HEK293 (cell line): Measurements from ENCODE around the gene FAM89A.

ENCODE experiments used
- CTCF ChIA-PET: fragments of 350-600 bp; formaldehyde crosslinking; extraction: SDS; loops from one replicate; lab custom pipeline; 2021; ENCODE audit warnings: antibody characterized with exemption; lab: Yijun Ruan, JAX
- POLR2A ChIA-PET: fragments of 300-600 bp; formaldehyde crosslinking; extraction: SDS; loops from one replicate; lab custom pipeline; 2020; ENCODE audit warnings: antibody characterized with exemption, inconsistent platforms; lab: Yijun Ruan, JAX
- H3K27ac ChIP-seq: fragments of 200-500 bp; sonication (Bioruptor generic); 2 replicates; pipeline ENCODE4 v1.5.1; 2014; ENCODE audit warnings: low read depth, low read length, control low read depth, inconsistent platforms; ENCODE audit errors: extremely low read depth
- H3K36me3 ChIP-seq, 2 experiments: fragments of 200-500 bp in 1 of 2; sonication (Bioruptor generic) in 1 of 2; 1 replicate in 1 of 2; 2 replicates in 1 of 2; pipeline ENCODE4 v1.5.1; 2014 to 2017; ENCODE audit warnings: inconsistent platforms in 2 of 2, low read length in 2 of 2; ENCODE audit not compliant: control insufficient read depth in 2 of 2, insufficient read depth in 1 of 2
- H3K4me1 ChIP-seq: fragments of 200-500 bp; sonication (Bioruptor generic); 2 replicates; pipeline ENCODE4 v1.5.1; 2014; ENCODE audit warnings: mild to moderate bottlenecking, low read length, inconsistent platforms; ENCODE audit not compliant: control insufficient read depth, insufficient read depth
- H3K4me3 ChIP-seq: 2 replicates; pipeline ENCODE4 v1.5.1; 2011; ENCODE audit warnings: low read depth, mild to moderate bottlenecking, control low read depth, low read length, moderate library complexity
- H3K9me3 ChIP-seq: fragments of 200-500 bp; sonication (Bioruptor generic); 2 replicates; pipeline ENCODE4 v1.5.1; 2014; ENCODE audit warnings: low read depth, low read length, inconsistent platforms; ENCODE audit not compliant: control insufficient read depth, insufficient read depth
- BCL6B ChIP-seq: fragments of 450-650 bp; formaldehyde crosslinking; IDR thresholded peaks from 2 replicates; pipeline ENCODE4 v1.5.1; 2017; ENCODE audit warnings: missing biosample characterization, missing genetic modification characterization
- KLF17 ChIP-seq: fragments of 450-650 bp; formaldehyde crosslinking; IDR thresholded peaks from 2 replicates; pipeline ENCODE4 v1.5.1; 2016; ENCODE audit warnings: missing biosample characterization, missing genetic modification characterization
- REPIN1 ChIP-seq: fragments of 450-650 bp; formaldehyde crosslinking; IDR thresholded peaks from 2 replicates; pipeline ENCODE4 v1.5.1; 2017; ENCODE audit warnings: missing biosample characterization, missing genetic modification characterization, low read depth
- SCRT2 ChIP-seq: fragments of 450-650 bp; formaldehyde crosslinking; IDR thresholded peaks from 2 replicates; pipeline ENCODE4 v1.5.1; 2016; ENCODE audit warnings: missing biosample characterization, missing genetic modification characterization
- TRIM28 ChIP-seq: IDR thresholded peaks from 2 replicates; pipeline ENCODE4 v1.6.1; 2011; ENCODE audit warnings: low read length, control low read depth, borderline replicate concordance
- YY1 ChIP-seq: fragments of 450-650 bp; formaldehyde crosslinking; IDR thresholded peaks from 2 replicates; pipeline ENCODE4 v1.5.1; 2018; ENCODE audit warnings: missing biosample characterization, missing genetic modification characterization
- ZBTB1 ChIP-seq: fragments of 450-650 bp; formaldehyde crosslinking; IDR thresholded peaks from 2 replicates; pipeline ENCODE4 v1.5.1; 2016; ENCODE audit warnings: missing biosample characterization, missing genetic modification characterization
- ZFHX2 ChIP-seq: fragments of 450-650 bp; formaldehyde crosslinking; conservative IDR thresholded peaks from 2 replicates; pipeline ENCODE4 v1.5.1; 2016; ENCODE audit warnings: missing biosample characterization, missing genetic modification characterization
- ZNF133 ChIP-seq: fragments of 450-650 bp; formaldehyde crosslinking; IDR thresholded peaks from 2 replicates; pipeline ENCODE4 v1.5.1; 2016; ENCODE audit warnings: missing biosample characterization, missing genetic modification characterization
- ZNF140 ChIP-seq: fragments of 450-650 bp; formaldehyde crosslinking; IDR thresholded peaks from 2 replicates; pipeline ENCODE4 v1.5.1; 2016; ENCODE audit warnings: missing biosample characterization, missing genetic modification characterization
- ZNF214 ChIP-seq: fragments of 450-650 bp; formaldehyde crosslinking; IDR thresholded peaks from 2 replicates; pipeline ENCODE4 v1.5.1; 2017; ENCODE audit warnings: missing biosample characterization, mild to moderate bottlenecking, missing genetic modification characterization, borderline replicate concordance
- ZNF221 ChIP-seq: fragments of 450-650 bp; formaldehyde crosslinking; IDR thresholded peaks from 2 replicates; pipeline ENCODE4 v1.5.1; 2017; ENCODE audit warnings: missing biosample characterization, missing genetic modification characterization, borderline replicate concordance
- ZNF350 ChIP-seq: fragments of 450-650 bp; formaldehyde crosslinking; IDR thresholded peaks from 2 replicates; pipeline ENCODE4 v1.5.0; 2017; ENCODE audit warnings: missing biosample characterization, mild to moderate bottlenecking, missing genetic modification characterization
- ZNF501 ChIP-seq: fragments of 450-650 bp; formaldehyde crosslinking; IDR thresholded peaks from 2 replicates; pipeline ENCODE4 v1.5.1; 2016; ENCODE audit warnings: missing biosample characterization, missing genetic modification characterization
- ZNF518A ChIP-seq: fragments of 450-650 bp; formaldehyde crosslinking; conservative IDR thresholded peaks from 2 replicates; pipeline ENCODE4 v1.5.1; 2016; ENCODE audit warnings: low read depth, missing biosample characterization, missing genetic modification characterization
- ZNF548 ChIP-seq: fragments of 450-650 bp; formaldehyde crosslinking; IDR thresholded peaks from 2 replicates; pipeline ENCODE4 v1.5.1; 2016; ENCODE audit warnings: missing biosample characterization, missing genetic modification characterization
- ZNF664 ChIP-seq: fragments of 450-650 bp; formaldehyde crosslinking; IDR thresholded peaks from 2 replicates; pipeline ENCODE4 v1.5.1; 2016; ENCODE audit warnings: missing biosample characterization, missing genetic modification characterization
- ZNF704 ChIP-seq: fragments of 450-650 bp; formaldehyde crosslinking; IDR thresholded peaks from 2 replicates; pipeline ENCODE4 v1.5.1; 2016; ENCODE audit warnings: missing biosample characterization, missing genetic modification characterization
- ZNF792 ChIP-seq: fragments of 450-650 bp; formaldehyde crosslinking; IDR thresholded peaks from 2 replicates; pipeline ENCODE4 v1.5.1; 2016; ENCODE audit warnings: missing biosample characterization, missing genetic modification characterization
- ZXDB ChIP-seq: fragments of 450-650 bp; formaldehyde crosslinking; IDR thresholded peaks from 2 replicates; pipeline ENCODE4 v1.5.1; 2016; ENCODE audit warnings: missing biosample characterization, missing genetic modification characterization

FAM89A gene

GRCh38 chr1:231028682-231029081 lies 11.4 kb downstream of the FAM89A start (continued):
- TF ChIP-seq BCL6B (tag by site-specific recombination) (no peak), ZNF133 (tag by site-specific recombination) (no peak), REPIN1 (tag by site-specific recombination) (no peak)

- TF ChIP-seq ZNF501 (tag by site-specific recombination) (no peak), ZFHX2 (tag by site-specific recombination) (no peak), ZNF548 (no peak), ZXDB (tag by site-specific recombination) (no peak), REPIN1 (tag by site-specific recombination) (no peak), KLF17 (tag by site-specific recombination) (no peak), YY1 (tag by site-specific recombination) (no peak), ZBTB1 (no peak), ZNF221 (tag by site-specific recombination) (no peak), SCRT2 (tag by site-specific recombination) (no peak), ZNF704 (no peak), ZNF350 (tag by site-specific recombination) (no peak), TRIM28 (no peak), ZNF664 (tag by site-specific recombination) (no peak), ZNF214 (tag by site-specific recombination) (no peak), ZNF518A (tag by site-specific recombination) (no peak), ZNF792 (tag by site-specific recombination) (no peak), ZNF140 (tag by site-specific recombination) (no peak)
- Histone ChIP-seq H3K4me1 (peaks cover 3% of the 10 kb centered on the region; the same call in 1 of the 2 replicates), H3K9me3 (no peaks in the 10 kb centered on the region), H3K36me3 (peaks cover 0 to 15% of the 10 kb centered on the region in 2 experiments; a peak in 1 of 3 replicates), H3K27ac (no peak overlapping the region), H3K4me3 (no peak overlapping the region)
- CTCF ChIA-PET: interaction anchor here (0.7 kb wide), 1 partner anchor 13 kb away, joined by 3 read pairs; no protein-coding TSS in a partner anchor
- POLR2A ChIA-PET: no interaction called here
These were observed 12.1 kb downstream of the FAM89A start for GRCh38 chr1:231027971-231028370.
